HG03025 (cell line): ENCODE data around the gene ZNF322.

Experiments used
- ATAC-seq: cut with Tn5 transposase; IDR thresholded peaks from one replicate; pipeline ENCODE4 v1.9.1; 2021; ENCODE audit warnings: mild to moderate bottlenecking, moderate library complexity; ENCODE audit not compliant: unreplicated experiment, low FRiP score

ZNF322 gene

DNA sequence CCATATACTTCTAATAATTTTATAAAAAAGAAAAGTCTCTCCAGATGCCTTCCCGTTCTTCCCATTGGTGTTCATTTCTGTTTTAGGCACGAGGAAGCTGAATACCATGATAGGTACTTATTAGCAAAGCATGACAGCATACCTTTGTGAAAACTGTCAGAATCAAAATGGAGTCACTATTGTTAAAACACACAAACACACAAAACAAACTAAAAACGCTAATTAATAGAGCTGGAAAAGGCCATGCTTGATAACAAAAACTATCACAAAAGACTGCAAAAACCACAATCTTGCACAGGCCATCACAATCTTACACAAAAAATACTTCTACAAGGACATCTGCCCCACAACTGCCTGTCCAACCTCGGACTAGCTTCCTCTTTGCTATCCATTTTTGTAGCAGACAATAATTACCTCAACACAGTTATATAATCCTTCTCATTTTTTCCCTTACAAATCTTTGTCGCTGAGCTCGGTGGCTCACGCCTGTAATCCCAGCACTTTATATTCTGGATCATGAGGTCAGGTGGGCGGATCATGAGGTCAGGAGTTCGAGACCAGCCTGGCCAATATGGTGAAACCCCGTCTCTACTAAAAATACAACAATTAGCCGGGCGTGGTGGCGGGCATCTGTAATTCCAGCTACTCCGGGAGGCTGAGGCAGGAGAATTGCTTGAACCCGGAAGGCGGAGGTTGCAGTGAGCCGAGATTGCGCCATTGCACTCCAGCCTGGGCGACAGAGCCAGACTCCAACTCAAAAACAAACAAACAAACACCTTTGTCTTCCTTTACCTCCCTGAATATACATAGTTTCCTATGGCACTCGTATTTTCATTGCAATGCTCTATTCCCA is 66.0 kb downstream of the ZNF322 start:
- no peak for ATAC-seq

DNA sequence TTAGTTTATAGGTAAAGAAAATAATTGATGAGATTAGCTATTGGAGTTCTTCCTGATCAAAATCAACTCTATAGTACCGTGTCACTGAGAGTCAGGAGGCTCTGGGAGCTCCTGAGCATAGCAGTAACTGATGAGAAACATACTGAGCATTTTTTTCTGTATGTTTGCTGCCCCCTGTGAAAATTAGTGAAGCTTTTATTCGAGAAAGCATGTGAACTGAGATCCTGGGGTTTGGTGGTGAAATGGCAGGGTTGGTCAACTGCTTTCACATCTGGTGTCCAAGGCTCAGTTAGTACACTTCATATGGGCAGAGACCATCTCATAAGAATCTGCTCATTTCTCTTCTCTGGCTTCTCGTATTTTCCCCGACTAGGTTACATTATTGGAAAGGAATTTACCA is 66.9 kb downstream of the ZNF322 start:
- no peak for ATAC-seq

DNA sequence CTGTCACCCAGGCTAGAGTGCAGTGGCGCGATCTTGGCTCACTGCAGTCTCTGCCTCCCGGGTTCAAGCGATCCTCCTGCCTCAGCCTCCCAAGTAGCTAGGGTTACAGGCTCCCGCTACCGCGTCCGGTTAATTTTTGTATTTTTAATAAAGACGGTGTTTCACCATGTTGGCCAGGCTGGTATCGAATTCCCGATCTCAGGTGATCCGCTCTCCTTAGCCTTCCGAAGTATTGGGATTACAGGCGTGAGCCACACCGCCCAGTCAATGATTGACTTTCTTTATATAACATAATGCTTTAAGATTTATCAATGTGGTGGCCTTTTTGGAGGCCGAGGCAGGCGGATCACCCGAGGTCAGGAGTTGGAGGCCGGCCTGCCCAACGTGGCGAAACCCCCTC is 70.6 kb downstream of the ZNF322 start:
- ATAC-seq = no peak
